ENCODE results near the gene CFAP61.

CFAP61 gene

DNA sequence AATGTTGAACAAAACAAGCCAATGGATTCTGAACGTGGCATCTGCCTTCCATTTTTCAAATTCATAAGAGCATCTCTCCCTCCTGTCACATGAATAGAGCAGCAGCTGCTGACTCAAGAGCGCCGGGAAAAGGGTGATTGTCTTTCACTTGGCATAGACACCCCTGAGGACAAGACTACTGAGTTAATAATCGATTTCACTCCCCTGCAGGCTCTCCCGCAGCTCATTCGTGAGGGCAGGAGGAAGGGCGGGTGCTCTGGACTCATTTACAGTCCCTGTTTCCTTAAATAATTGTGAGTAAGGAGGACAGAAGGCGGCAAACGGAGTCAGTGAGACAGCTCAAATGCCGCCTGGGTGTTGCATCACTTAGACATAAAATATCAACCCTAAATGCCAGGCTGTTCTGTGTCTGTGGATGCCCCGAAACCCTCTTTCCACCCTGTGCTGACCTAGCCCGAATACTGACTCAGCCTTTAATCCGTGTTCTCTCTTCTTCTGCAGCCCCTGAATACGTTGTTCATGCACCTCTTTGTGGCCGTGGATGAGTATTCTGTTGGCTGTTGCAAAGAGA, 21.6 kb downstream of the CFAP61 start:
- Mint-ChIP-seq H3K27me3 (peaks cover 2% of the 10 kb centered on the region), H3K27ac (no peak overlapping the region), H3K9me3 (no peaks in the 10 kb centered on the region), H3K4me3 (no peak overlapping the region), H3K36me3 (no peaks in the 10 kb centered on the region), H3K4me1 (no peaks in the 10 kb centered on the region)

DNA sequence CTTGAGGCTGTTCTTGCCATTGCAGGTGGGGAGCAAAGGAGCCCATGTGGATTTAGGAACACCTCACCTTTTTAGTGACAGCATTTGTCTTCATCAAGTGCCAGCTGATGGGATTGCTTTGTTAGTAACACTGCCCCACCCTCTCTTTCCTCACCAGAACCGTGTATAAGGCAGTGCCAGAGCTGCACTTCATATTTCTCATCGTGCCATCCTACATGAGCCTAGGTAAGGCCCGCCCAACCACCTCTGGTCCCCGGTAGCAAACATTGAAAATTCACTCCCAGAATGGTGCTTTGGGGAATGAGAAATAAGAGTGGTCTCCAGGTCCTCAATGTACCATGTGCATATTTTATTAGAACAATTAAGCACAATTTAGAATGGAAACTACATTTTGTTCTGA, 22.7 kb downstream of the CFAP61 start:
- Mint-ChIP-seq H3K4me3 (no peak overlapping the region), H3K4me1 (no peaks in the 10 kb centered on the region), H3K27me3 (peaks cover 2% of the 10 kb centered on the region), H3K9me3 (no peaks in the 10 kb centered on the region), H3K36me3 (no peaks in the 10 kb centered on the region), H3K27ac (no peak overlapping the region)

DNA sequence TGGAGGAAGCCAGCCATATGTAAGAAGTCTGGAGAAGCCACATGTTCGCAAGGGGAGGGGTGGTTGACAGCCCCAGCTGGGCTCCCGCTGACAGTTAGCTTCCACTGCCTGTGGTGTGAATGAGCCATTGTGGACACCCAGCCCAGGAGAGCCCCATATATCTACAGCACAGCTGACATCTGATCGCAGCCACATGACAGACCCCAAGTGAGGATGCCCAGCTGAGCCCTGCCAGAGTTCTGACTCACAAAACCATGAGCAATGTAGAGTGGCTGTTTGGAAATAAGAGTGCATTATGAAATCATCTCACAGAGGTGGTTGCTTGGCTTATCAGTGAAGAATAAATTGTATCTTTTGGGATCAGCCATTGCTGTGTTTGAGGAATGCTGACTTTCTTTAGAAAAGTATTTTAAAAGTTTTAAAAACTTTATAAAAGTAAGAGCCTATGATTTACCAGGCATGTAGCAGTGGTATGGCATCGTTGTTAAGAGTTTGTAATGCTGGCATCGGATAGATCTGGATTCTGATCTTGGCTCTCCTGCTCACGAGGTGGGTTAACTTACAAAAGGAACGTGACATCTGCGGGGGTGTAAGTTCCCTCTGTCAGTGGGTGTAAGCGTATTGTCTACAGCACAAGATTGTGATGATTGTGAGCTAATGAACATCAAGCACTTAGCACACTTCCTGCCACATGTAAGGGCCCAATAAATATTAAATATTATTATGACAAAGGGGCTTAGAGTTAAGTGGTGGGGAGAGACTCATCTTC, 24.1 kb downstream of the CFAP61 start:
- Mint-ChIP-seq H3K27me3 (peaks cover 2% of the 10 kb centered on the region), H3K4me3 (no peak overlapping the region), H3K27ac (no peak overlapping the region), H3K9me3 (no peaks in the 10 kb centered on the region), H3K36me3 (no peaks in the 10 kb centered on the region), H3K4me1 (no peaks in the 10 kb centered on the region)

DNA sequence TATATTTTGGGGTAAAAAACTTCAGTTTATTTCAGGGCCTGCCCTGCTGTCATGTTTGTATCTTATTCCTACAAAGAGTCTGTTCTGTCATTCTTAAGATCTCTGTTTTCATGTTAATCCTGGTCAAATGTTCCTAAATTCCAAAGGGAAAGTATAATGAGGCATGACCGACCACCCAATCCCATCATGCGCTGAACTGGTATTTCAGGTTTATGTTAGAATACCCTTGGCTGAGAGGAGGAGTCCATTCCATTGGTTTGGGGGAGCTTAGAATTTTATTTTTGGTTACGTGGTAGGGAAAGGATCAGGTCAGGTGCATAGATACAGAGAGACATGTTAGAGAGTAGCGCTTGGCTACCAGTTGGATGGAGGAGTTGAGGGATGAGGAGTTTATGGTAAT, 25.7 kb downstream of the CFAP61 start:
- Mint-ChIP-seq H3K36me3 (no peaks in the 10 kb centered on the region), H3K4me1 (no peaks in the 10 kb centered on the region), H3K27ac (no peak overlapping the region), H3K9me3 (no peaks in the 10 kb centered on the region), H3K4me3 (no peak overlapping the region), H3K27me3 (no peaks in the 10 kb centered on the region)

DNA sequence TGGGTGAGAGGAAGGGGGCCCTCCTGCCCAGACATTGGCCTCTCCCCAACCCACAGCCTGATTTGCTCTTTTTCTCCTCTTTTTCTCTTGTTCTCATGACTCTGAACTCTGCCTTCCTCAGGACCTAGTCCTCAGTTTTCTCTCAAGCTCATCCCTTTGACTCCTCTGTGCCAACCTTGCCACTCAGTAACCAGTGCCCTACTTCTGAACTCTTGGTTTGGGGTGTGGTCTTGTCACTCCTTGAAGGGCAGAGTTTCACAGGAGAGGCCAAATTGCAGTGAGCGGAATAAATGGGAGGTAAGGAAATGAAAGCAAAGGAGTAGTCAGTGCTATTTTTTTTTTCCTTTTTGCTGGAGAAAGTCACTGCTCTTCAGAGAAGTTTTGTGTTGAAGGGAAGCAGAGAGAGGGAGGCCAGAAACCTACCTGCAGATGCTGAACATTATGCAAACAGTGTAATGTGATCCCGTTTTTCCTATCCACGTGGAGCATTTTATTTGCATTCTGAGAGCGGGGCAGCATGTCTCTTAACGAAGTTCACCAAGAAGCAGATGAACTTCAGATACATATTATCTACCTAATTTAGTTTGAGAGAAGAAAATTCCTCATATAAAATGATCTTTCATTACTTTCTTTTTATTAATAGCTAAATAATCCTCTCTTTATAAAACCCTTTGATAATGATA, 26.9 kb downstream of the CFAP61 start:
- Mint-ChIP-seq H3K4me1 (peaks cover 5% of the 10 kb centered on the region), H3K27ac (no peak overlapping the region), H3K9me3 (no peaks in the 10 kb centered on the region), H3K27me3 (no peaks in the 10 kb centered on the region), H3K36me3 (no peaks in the 10 kb centered on the region), H3K4me3 (no peak overlapping the region)

DNA sequence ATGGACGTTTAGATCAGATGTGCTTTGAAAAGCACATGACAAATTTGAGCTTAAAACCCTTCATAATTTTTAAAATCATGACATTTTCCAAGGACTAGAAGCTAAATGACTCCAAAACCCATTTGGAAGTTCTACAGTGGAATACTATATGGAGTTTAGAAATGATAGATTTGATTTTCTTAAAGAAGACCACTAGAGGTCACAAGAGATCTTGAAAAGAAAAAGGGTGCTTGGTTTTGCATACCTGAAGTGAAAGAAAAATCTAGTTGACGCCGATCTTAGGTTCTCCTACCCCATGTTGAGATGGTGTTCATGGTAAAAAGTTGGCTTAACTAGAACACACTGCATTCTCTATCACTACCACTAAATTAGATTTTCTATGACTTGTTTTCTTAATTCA, 31.5 kb downstream of the CFAP61 start:
- Mint-ChIP-seq H3K4me3 (peak overlapping the region; percentile 82), H3K27me3 (no peaks in the 10 kb centered on the region), H3K4me1 (peaks cover 8% of the 10 kb centered on the region), H3K9me3 (no peaks in the 10 kb centered on the region), H3K27ac (no peak overlapping the region), H3K36me3 (no peaks in the 10 kb centered on the region)

DNA sequence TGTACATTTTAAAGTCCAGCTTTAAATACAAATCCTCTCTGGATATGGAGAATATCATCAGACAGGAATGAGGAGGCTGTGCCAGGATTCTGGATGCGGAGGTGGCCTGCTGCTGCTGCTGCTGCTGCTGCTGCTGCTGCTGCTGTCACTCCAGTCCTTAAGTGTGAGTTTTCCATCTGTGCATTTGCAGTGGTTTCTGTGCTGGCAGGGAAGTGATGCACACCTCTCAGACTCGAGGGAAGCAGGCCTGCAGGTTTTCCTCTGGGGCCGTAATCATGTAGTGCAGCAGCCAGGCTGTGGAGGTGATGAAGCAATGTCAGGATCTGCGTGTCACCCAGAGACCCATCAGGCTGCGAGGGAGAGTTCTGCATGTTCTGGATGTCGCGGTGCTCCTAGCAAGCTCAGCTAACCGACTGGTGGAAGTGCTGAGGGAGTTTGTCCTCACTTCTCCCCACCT, 32.0 kb downstream of the CFAP61 start:
- peak overlapping the region; percentile 82 for H3K4me3 Mint-ChIP-seq

DNA sequence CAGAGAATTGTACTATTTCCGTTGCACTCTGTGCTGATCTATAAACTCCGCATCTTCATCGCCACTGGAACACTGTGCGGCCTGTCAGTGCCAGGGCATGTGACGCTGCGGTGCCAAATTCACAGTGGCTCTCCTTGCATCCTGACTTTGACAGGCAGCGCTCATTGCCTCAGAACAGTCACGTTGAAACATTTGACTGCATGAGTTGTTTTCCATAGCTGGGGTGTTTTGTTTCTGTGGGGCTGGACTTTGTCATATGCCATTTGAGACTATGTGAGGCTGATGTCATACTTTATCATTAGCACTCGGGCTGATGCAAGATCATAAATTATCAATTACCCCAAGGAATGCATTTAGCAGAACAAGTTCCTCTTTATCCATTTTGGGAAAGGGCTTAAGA, 32.7 kb downstream of the CFAP61 start:
- no peaks in the 10 kb centered on the region for H3K9me3 Mint-ChIP-seq
- H3K36me3 Mint-ChIP-seq = no peaks in the 10 kb centered on the region
- no peak overlapping the region for H3K4me3 Mint-ChIP-seq
- peaks cover 8% of the 10 kb centered on the region for H3K4me1 Mint-ChIP-seq
- no peaks in the 10 kb centered on the region for H3K27me3 Mint-ChIP-seq
- no peak overlapping the region for H3K27ac Mint-ChIP-seq

More for the DNA sequence above, 32.0 kb downstream of the CFAP61 start:
- H3K4me1 Mint-ChIP-seq = peaks cover 8% of the 10 kb centered on the region
- no peaks in the 10 kb centered on the region for H3K36me3 Mint-ChIP-seq
- no peaks in the 10 kb centered on the region for H3K9me3 Mint-ChIP-seq
- H3K27me3 Mint-ChIP-seq = no peaks in the 10 kb centered on the region
- no peak overlapping the region for H3K27ac Mint-ChIP-seq

DNA sequence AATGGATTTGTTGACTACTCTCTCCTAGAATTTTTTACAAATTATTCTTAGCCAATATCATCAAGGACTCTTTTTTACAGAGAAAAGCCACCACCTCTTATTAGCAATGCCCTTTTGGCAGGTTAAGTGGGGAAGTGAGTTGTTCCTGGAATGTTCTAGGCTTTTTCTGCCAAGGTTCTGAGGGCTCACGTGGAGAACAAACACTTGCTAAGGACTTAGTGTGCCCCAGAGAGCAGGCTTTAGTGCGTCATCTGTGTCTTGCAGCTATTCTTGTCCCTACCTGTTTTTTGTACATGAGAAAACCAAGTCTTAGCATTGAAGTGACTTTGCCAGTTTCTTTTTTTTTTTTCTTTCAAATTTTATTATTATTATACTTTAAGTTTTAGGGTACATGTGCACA, 33.5 kb downstream of the CFAP61 start:
- Mint-ChIP-seq H3K9me3 (no peaks in the 10 kb centered on the region), H3K36me3 (no peaks in the 10 kb centered on the region), H3K4me1 (peaks cover 8% of the 10 kb centered on the region), H3K4me3 (no peak overlapping the region), H3K27me3 (no peaks in the 10 kb centered on the region), H3K27ac (no peak overlapping the region)

DNA sequence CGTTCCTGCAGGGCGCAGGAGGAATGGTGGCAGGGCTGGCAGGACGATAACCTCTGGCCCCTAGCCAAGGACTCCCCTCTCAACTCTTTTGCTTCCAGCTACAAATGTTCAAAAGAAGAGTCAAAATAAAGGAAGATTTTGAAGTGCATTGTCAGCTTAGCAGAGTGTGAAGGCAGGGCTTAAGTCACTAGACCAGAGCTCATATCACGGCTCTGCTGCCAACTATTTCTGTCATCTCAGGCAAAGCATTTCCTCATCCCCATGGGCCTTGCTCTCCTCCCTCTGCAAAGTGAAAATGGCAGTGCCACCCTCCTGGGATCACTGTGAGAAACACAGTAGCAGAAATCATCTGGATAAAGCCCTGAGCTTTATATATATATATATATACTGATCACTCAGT, 36.7 kb downstream of the CFAP61 start:
- Mint-ChIP-seq H3K4me1 (peaks cover 6% of the 10 kb centered on the region), H3K27me3 (peaks cover 1% of the 10 kb centered on the region), H3K36me3 (no peaks in the 10 kb centered on the region), H3K27ac (no peak overlapping the region), H3K9me3 (no peaks in the 10 kb centered on the region), H3K4me3 (no peak overlapping the region)

DNA sequence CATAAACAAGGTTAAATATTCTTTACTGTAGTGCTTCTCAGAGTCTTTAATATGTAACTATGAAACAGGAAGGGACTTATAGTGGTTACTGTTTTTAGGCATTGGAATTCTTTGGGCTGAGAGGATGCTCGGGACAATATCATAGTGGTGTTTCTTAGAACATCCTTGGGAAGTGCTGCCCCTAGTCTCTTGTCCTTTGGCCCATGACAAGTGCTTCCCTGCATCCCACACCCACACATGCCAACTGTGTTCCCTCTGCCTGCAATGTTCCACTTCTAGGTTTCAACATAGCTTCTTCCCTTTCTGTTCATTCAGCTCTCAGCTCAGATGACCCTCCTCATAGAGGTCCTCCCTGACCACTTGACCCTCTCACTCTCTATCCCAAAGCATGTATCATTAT, 37.6 kb downstream of the CFAP61 start:
- H3K4me3 Mint-ChIP-seq = no peak overlapping the region
- peaks cover 1% of the 10 kb centered on the region for H3K27me3 Mint-ChIP-seq
- no peaks in the 10 kb centered on the region for H3K36me3 Mint-ChIP-seq
- H3K27ac Mint-ChIP-seq = no peak overlapping the region
- H3K9me3 Mint-ChIP-seq = no peaks in the 10 kb centered on the region
- H3K4me1 Mint-ChIP-seq = no peaks in the 10 kb centered on the region

DNA sequence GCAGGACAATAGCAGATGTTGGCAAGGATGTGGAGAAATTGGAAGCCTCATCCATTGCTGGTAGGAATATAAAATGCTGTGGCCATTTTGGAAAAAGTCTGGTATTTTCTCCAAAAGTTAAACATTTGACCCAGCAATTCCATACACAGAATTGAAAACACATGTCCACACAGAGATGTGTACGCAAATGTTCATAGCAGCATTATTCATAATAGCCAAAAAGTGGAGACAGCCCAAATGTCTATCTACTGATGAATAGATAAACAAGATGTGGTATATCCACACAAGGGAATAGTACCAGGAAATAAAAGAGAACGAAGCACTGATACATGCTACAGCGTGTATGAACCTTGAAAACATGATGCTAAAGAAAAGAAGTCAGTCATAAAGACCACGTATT, 40.5 kb downstream of the CFAP61 start:
- Mint-ChIP-seq H3K9me3 (no peaks in the 10 kb centered on the region), H3K27ac (no peak overlapping the region), H3K27me3 (peaks cover 1% of the 10 kb centered on the region), H3K4me1 (no peaks in the 10 kb centered on the region), H3K4me3 (no peak overlapping the region), H3K36me3 (no peaks in the 10 kb centered on the region)

DNA sequence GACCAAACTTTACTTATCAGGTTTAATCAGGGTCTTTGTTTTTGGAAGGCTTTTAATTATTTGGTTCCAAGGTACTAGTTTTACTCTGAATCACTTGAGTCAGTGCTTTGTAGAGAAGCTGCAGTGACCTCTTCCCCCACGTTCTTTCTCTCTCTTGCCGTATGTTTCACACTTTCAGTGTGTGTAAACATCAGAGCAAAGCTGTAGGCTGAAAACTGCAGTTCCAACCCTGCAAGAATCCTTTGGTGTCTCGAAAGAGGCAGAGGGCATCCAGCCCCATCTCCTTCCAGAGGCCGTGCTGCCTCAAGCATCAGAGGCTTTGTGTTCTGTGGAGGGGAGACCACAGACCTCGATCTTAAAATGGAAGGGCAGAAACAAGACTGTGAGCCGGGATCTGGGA, 42.1 kb downstream of the CFAP61 start:
- Mint-ChIP-seq H3K4me1 (no peaks in the 10 kb centered on the region), H3K27me3 (peaks cover 1% of the 10 kb centered on the region), H3K4me3 (no peak overlapping the region), H3K9me3 (no peaks in the 10 kb centered on the region), H3K27ac (no peak overlapping the region), H3K36me3 (no peaks in the 10 kb centered on the region)

DNA sequence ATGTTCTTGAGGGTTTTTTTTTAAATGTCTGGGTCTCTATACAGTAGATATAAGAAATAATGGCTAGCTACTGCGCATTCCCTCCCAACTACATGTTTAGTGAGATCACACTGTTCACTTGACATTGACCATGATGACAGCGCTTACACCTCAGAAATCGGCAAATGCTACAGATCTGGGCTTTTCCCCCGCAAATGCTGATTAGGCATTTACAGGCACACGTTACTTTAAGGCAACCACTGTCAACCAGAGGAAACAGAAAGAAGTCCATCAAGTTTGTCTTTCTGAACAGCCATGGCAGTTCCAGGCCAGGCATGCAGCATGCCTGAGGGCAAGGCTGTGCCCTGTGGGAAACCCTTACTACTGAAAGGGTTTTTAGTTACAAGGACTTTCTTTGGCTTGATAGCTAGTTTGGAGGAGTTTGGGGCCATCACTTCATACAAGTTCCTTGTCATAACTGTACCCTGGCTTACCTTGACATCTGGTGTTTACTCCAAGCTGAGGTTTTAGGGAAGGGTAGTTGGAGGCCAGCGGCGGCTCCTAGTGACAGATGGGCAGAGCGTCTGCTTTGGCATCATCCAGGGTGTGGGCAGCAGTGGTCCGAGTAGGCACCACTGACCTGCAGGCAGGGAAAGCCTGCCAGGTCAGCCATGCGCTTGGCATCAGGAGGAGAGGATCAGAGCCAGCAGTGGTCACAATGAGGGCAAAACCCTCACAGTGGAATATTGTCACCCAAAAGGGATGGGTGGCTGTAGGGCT, 43.0 kb downstream of the CFAP61 start:
- Mint-ChIP-seq H3K4me3 (no peak overlapping the region), H3K4me1 (no peaks in the 10 kb centered on the region), H3K27me3 (peaks cover 1% of the 10 kb centered on the region), H3K27ac (no peak overlapping the region), H3K9me3 (no peaks in the 10 kb centered on the region), H3K36me3 (no peaks in the 10 kb centered on the region)

DNA sequence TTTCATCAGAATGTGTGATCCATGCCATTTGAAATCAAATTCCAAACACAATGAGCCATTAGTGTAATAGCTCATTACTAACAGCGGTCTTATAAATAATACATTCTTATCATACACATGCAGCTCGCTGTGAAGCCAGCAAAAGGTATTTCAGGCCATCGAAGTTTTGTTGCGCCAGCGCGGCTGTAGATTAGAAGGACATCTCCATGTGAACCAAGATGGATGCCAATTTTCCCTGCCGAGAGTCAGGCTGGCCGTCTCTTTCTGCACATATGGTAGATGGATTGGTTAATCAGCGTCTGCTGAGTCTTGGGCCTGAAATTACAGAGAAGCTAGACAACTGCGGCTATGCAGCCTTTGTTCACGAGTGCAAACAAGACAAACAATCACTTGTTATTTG, 44.1 kb downstream of the CFAP61 start:
- Mint-ChIP-seq H3K27ac (no peak overlapping the region), H3K27me3 (peaks cover 1% of the 10 kb centered on the region), H3K9me3 (no peaks in the 10 kb centered on the region), H3K4me1 (no peaks in the 10 kb centered on the region), H3K4me3 (no peak overlapping the region), H3K36me3 (no peaks in the 10 kb centered on the region)

DNA sequence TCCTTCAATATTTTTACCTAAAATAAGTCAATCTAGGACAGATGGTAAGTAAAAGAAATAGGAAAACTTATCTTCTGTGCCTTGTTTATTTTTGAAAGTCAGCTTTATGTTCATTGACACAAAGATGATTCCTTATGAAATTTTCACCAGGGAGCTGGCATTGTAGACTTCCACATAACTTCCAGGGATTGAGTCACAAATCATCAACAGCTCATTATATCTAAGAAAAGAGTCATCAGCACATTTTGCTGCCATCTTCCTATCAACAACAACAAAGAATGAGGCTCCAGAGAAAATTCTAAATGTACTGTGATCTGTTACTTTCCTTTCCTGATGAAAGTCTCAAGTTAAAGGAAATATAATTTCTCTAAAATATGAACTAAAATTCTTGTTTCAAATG, 48.5 kb downstream of the CFAP61 start:
- Mint-ChIP-seq H3K4me1 (no peaks in the 10 kb centered on the region), H3K27me3 (peaks cover 7% of the 10 kb centered on the region), H3K9me3 (no peaks in the 10 kb centered on the region), H3K36me3 (no peaks in the 10 kb centered on the region), H3K4me3 (no peak overlapping the region), H3K27ac (no peak overlapping the region)

All from activated naive CD4-positive, alpha-beta T cell treated with anti-CD3 and anti-CD28 coated beads, Interleukin-2, amount 50 U/mL, for 24 hours (primary cell).